Measurements from ENCODE around the gene TBX15.

DNA sequence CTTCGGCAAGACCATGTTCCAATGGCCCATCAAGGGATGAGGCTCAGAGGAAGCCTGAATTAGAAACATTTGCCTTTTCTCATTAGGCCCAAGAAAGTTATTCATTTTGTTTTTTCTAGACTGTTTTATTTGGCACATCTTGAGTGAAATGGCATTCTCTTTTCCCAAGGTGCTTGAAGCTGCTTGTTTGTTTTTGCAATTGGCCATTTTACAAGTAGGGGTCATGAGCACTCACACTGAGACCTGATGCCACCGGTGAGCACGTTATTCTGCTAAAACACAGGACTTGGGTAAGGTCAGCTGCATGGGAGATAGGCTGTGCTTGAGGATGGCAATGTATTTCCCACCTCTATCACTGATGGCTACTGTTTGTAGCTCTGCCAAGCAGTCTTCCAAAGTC is 128.1 kb downstream of the TBX15 start:
- TF ChIP-seq EZH2 (IDR thresholded peaks at IDR 0.05; ENCODE audit: insufficient read depth, poor library complexity, severe bottlenecking) (no peak), EZH2phosphoT487 (IDR thresholded peaks at IDR 0.05; ENCODE audit: insufficient read depth, low read depth) (no peak)

Data from GM23248 (cell line).